Stimulated activated CD4-positive, alpha-beta T cell treated with anti-CD3 and anti-CD28 coated beads, Interleukin-4, amount 100 ng/mL, for 1 hour (primary cell): Measurements from ENCODE around the gene DNAH17.

Experiments
- DNase-seq: peaks from one replicate; pipeline ENCODE4 v3.0.0-alpha.2; 2020

Gene DNAH17

DNA sequence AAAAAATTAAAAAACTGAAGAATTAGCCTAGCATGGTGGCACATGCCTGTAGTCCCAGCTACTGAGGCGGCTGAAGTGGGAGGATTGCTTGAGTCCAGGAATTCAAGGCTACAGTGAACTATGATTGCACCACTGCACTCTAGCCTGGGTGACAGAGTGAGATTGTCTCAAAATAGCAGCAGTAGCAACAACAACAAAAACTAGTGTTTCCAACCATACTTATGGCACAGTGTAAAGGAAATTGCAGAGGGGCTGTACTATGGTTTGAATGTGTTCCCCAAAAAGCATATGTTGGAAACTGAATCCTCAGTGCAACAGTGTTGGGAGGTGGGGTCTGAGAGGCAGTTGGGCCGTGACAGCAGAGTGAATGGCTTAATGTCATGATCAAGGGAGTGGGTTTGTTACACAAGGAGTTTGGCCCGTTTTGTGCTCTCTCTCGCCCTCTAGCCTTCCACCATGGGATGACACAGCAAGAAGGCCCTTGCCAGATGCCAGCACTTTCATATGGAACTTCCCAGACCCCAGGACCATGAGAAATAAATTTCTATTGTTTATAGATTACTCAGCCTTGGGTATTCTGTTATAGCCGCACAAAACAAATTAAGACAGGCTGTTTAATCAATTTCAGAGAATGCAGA is 128.7 kb downstream of the DNAH17 start:
- DNase-seq, result no peak

DNA sequence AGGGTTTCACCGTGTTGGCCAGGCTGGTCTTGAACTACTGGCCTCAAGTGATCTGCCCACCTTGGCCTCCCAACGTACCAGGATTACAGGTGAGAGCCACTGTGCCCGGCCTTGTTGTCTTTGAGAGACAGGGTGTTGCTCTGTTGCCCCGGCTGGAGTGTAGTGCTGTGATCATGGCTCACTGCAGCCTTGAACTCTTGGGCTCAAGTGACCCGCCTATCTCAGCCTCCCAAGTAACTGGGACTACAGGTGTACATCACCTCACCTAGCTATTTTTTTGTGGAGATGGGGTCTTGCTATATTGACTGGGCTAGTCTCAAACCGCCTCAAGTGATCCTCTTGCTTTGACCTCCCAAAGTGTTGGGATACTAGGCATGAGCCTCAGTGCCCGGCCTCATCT is 130.4 kb downstream of the DNAH17 start:
- no peak for DNase-seq

DNA sequence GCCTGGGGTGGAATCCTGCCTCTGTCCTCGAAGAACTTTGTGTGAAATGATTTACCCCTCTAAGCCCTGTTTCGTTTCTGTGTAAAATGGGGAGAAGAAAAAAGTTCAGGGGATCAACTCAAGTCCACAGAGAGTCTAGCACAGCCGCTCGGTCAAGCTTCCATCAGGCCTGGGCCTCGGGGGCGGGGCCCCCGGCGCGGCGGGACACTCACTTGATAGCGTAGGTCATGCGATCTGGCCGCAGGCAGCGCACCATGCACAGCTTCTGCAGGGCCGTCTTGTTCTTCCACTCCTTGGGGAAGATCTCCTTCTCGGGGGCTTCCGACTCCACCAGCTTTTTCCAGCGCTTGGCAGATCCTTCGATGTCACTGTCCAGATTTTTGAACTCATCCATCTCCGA is 132.8 kb downstream of the DNAH17 start:
- no peak for DNase-seq

DNA sequence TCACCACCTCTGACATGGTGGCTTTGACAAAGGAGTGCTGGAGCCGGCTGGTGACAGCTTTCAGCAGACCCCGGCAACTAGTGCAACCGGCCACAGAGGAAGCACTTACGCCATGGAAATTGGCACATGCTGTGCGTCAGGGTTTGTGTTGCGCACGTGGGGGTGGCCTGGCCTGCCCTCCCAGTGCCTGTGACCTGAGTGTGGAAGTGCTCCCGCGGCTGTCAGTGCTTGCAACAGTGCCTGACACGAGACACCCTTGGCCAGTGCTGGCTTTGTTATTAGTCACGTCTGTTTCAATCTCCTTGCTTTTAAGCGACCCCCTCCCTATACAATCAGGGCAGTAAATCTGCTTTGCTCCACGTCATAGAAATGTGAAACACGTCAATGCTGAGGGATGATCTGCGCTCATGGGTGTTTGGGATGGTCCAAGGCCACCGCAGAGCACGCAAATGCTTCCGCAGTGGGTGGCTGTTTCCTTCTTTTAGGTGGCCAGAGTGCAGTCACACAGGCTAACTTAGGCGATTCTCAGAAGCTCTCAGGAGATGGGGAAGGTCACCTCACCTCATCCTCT is 134.5 kb downstream of the DNAH17 start:
- no peak for DNase-seq

DNA sequence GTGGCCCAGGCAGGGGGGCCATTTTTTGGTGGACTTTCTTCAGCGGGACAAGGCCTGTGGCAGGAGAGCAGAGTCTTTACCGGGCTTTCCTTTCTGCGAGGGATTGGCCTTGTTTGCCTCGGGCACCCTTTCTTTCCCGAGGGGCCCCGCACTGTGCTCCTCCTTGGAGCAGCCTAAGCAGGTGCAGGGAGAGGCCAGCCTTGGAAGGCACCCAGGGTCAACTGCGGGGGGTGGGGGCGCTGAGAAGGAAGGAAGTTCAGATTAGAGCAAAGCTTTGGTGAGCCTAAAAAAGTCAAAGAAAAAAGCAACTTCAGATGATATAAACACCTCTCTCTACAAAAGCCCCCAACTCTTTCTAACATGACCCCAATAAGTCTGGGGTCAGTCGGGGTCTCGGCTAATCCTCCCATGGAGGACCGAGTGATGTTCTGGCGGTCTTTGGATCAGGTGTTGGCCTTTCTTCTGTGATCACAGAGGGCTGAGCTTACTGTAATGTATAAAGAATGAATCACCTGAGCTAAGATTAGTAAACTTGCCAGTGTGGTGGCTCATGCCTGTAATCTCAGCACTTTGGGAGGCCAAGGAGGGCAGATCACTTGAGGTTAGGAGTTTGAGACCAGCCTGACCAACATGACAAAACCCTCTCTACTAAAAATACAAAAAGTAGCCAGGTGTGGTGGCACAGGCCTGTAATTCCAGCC is 135.8 kb downstream of the DNAH17 start:
- no peak for DNase-seq

DNA sequence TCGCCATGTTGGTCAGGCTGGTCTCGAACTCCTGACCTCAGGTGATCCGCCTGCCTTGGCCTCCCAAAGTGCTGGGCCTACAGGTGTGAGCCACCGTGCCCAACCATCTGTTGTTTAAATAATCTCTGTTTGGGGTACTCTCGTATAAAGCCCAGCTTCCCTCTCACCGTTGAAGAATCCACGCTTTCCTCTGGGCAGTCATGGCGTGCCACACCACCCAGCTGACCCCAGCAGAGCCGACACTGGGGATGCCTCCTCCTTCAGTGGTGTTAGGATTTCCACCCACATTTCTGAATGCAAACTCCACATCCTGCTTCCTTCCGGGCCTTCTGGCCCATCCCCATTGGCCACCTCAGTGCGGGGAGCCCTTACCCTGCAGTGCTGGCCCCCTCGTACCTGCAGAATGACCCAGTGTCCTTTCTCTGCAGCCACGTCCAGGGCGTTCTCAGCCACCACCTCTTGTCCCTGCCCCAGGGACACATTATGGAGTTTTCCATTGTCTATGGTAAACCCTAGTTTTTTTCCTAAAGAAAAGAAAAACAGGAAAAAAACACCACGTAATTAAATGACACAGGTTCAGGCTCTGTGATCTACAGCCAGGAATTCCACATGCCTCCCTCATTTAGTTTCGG is 138.4 kb downstream of the DNAH17 start:
- DNase-seq, result no peak

DNA sequence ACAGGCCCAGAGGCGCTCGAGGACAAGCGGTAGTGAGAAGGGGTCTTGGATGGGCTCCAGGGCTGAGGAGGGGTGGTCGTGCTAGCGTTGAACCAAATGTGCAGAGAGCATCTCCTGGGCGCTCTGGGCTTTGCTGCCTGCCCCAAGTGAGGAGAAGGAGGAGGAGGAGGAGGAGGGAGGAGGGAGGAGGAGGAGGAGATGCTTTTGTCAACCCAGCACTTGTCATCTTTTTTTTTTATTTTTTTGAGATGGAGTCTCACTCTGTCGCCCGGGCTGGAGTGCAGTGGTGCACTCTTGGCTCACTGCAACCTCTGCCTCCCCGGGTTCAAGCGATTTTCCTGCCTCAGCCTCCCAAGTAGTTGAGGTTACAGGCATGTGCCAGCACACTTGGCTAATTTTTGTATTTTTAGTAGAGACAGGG is 138.9 kb downstream of the DNAH17 start:
- no peak for DNase-seq

DNA sequence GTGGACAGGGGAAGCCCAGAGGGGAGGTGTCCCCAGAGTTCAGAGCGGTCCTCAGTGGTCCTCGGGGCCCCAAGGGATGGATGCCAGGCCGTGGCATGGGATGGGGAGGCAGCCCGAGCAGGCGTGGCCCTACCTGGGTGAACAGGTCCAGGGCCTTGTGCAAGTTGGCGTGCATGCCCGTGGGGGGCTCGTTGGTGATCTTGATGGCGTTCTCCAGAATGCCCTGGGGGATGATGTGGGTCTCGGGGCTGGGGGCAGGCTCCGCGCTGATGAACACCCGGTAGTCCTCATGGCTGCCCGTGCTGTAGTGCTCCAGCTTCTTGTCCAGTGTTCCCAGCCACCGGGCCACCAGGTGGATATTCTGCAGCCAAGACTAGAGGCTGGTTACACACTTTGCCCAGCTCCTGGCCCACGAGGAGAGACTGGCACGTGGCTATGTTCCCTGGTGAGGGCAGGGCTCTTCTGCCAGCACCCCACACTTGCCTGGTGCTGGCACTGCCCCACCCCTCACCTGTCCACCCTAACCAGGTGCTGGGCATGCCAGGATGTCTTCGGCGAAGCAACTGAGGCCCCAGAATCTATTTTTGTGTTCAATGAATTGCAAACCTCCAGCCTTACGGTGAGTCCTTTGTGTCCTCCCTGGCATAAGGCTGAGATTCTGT is 139.6 kb downstream of the DNAH17 start:
- DNase-seq, result no peak

DNA sequence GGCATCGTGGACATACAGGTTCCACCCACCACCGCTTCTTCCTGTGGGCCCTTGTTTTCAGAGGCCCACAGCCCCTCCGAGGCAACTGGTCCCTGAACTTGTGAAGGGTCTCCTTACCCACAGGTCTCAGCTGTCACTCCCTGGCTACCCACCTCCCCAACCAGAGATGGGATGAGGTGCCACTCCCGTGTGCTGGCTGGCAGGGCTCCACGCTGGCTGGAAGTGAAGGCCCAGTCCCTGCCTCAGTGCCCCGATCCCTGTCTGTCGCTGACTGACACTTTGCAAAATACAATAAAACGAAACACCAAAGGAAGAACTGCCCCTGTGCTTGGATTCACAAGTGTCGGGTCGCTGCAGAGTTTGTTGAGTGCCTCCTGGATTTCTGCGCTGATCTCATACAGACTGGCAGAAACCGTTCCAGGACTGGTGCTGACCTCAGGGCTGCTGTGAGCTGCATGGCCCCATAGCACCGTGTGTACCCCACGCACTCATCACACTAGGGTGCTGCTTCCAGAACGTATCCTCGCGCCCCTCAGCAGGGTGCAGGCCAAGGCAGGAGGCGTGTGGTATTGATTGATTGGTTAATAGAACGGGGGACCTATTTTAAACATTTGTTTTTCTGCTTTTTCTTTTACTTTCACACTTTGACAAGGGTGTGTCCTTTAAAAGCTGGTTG is 141.7 kb downstream of the DNAH17 start:
- no peak for DNase-seq

DNA sequence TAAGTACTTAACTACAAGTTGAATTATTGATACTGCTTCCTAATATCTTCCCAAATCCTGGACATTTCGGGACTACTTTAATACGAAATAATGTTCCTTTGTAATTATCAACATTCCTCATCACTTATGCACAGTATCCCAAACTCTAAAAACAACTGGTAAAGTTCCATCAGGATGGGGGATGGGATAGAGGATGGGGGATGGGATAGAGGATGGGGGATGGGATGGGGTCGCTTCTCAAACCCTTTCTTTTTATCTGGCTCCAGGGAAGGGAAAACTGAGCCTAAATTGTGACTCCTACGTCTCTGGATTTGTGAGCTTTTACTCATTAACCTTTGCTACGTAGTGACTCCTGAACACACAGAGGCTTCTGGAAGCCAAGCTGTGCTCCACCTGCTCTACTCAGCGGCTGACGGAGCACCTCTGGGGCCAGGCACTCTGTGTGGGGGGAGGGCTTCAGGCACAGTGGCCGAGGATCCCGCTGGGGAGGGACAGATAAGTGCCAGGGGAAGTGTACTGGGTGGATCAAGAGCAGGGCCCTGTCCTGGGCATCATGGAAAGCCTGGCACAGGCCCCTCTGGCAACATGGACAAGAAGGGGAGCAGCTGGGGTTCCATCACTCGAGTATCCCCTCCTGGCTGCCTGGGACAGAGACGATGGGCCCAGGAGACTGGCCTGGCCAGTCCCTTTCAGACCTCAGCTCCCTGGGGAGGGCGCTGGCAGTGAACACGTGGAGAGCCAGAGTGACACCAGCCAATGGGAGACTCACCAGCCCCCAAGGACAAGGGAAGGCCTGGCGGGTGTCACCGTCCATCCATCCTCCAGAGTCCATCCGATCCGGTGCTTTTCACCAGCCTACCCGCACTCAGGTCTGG is 142.5 kb downstream of the DNAH17 start:
- no peak for DNase-seq

DNA sequence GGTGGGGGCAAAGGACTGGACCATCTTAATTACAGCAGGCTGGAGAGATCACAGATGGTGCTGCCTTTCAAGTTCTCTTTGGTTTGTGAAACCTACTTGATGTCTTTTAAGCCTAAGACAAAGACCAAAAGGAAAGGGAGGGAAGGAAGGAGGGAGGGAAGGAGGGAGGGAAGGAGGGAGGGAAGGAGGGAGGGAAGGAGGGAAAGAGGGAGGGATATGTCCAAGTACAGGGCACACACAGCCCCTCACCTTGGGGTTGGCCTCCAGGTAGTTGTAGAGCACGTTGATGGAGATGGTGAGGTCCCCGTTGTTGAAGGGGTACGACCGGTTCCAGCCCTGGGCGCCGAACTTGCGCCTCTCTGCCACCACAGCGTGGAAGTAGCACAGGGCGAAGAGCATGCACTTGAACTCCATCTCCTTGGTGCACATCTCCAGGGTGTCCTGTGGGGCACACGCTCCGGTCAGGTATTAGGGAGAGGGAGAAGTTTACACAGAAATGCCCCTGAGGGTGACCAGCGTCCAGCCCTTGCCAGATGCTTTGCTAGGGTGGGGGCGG is 143.3 kb downstream of the DNAH17 start:
- DNase-seq, result no peak

DNA sequence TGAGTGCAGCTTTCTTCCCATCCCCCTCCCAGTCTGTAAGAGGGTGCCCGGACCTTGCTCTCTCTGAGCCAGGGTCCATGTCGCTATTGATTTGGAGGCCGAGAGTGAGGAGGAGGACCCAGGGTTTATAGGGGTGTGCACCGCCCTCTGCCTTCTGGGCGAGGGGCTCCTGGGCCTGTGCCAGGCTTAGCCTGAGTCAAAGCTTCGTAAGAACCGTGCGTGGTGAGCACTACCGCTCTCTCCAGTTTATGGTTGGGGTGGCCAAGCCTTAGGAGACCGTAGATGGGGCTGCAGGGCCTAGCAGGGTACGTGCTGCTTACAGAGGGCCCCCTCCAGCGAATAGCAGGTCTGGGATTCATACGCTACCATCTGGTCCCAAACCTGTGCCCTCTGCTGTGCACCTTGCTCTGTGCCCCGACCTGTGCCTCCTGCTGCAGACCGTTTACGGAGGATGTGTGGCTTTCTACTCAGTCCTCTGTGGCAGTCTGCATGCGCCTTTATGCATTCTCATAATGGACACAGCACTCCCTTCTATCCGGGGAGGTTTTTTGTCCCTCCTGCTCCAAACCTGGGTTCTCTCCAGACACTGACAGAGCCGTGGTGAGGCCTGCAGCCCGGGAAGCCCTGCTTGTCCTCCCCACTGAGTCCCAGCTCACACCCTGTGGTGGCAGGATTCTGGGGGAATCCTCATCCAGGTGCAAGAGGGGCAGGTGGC is 144.0 kb downstream of the DNAH17 start:
- DNase-seq, result no peak

DNA sequence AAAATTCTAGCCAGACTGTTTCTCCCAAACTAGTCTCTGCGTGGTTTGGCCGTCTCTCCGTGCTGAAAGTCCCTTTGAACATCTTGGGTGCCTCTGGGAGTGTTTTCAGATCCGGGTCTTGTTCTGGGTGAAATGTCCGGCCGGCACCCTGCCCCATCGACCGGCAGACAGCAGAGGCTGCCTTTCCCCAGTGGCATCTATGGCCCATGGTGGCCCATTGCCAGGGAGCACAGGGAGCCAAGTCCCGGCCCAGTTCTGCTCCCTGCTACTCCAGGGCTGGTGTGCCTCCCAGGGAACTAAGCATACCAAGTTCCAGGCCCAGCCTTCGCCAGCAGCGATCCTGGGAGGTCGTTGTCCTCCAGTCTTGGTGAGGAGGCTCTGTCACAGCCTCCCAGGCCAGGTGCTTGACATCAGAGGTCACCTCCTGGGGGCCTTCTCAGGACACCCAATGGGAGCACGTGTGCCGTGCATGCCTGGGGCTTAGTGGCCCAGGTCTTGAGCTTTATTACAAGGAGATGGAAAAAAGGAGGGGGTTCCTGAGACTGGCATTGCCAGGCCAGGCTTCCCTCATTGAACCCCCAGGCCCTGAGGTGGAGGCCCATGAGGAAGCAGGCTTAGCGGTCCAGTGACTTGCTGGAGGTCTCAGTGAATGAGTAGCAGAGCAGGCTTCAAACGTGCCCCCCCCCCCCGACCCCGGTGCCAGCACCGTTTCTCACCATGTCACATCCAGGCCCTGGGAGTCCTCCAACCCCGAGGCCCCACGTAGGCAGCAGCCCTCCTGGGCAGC is 144.8 kb downstream of the DNAH17 start:
- DNase-seq, result no peak

DNA sequence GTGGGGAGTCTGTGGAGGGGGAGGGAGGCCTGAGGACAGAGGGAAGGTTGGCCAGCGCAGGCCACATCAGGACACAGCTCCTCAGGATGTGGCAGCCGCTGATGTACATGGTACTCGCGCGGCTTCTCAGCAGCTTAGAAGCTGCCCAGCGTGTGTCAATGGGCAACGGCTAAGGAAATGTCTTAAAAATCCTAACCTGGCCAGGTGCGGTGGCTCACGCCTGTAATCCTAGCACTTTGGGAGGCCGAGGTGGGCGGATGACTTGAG is 145.6 kb downstream of the DNAH17 start:
- DNase-seq, result no peak

DNA sequence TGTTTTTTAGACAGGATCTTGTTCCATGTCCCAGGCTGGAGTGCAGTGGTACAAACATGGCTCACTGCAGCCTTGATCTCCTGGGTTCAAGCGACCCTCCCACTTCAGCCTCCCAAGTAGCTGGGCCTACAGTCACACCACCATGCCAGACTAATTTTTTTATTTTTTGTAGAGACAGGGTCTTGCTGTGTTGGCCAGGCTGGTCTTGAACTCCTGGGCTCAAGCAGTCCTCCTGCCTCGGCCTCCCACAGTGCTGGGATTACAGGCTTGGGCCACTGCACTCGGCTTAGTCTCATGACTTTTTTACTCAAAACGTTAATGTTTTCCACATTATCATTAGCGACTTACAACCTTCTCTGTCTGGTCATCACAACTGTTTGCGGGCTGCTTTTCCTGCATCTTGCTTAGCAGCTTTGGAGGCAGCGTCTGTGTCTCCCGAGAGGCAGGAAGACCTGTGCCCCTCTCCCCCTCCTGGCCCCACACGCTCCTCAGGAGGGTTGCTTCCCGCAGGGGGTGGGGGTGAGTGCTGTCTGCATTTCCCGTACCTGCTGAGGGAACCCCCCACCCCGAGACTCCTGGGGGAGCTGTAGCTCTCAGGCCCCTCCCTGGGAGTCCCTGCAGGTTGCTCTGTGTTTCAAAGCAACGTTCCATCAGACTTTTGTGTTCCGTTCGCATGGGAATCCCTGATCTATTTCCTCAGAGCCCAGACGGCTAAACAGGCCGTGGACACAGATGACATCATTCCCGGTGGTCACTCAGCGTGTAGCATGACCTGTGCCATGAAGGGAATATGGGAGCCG is 146.1 kb downstream of the DNAH17 start:
- no peak for DNase-seq

DNA sequence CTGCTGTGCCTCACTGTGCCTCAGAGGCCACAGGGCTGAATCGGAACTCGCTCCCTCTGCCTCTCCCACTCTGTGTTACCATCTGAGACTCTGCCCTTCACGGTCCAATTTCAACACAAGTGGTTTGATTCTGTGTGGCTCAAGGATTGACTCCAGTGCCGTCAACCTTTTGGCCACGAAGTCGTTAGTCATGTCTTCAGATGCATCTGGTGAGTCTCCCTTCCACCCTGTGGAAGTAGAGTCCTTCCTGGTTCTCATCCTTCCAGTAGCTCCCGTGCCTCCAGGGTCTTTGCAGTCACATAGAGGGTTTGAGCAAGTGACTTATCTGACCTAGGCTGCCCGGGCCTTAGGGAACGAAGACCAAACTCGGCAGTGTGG is 147.6 kb downstream of the DNAH17 start:
- DNase-seq, result no peak

DNA sequence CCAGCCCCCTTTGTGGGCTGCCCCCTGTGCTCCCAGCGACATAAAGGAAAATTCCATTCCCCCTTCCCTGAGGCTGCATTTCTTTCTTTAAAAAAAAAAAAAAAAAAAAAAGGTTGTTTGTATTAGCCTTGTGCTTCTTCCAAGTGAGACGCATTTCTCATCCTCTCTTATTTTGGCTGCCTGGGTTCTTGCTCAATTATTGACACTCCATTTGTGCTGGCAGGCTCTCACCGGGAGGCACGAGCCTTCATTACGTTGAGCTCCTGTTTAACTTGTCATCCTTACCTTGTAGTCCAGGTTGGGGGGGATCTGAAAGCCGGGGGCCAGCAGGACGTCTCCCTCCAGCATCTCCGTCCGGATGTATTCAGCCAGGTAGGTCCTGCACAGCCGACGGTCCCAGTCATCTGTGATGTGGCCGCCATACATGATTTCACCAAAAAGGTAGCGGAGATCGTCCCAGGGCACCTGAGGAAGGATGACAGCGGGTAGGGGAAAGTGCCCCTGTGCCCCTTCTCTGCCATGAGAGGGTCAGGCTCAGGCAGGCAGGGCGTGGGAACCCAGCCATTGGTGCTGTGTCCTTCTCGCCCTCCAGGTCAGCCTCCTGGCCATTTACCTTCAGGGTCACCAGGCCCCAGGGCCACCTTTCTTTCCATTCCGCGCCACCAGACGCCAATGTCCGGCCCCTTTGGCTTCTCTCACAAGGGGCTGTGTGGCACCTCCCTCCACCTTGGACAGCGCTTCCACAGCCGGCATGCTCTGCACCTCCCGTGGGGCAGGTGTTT is 148.2 kb downstream of the DNAH17 start:
- DNase-seq, result no peak

DNA sequence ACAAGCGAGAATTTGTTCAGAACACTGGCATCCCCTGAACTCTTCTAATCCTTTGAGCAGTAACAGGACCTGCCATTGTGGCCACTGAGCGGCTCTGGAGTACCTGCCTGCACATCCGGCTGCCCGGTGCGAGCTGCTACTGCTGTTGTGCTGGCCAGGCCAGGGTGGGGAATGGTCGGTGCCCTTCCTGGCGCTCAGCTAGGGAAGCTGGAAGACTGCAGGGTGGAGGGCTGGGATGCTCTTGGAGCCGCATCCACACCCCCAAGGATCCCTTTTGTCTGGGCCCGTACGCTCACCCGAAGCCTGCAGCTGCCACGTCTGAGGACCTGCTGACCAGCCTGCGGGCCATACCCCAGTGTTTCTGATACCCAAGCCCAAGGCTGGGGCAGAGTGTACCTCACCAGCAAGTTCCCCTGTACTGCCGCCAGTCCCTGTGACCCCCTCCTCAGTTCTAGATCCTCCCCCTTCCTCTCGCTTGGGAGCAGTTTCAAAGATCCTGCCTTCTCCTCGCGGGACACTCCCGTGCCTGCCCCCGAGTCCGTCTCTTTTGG is 149.1 kb downstream of the DNAH17 start:
- DNase-seq, result no peak
